Fibroblast of lung (primary cell): Measurements from ENCODE around the gene TC2N. TPM values are rescaled to one million over a fixed set of nuclear protein-coding genes. Genes with fewer than 3 reads are reported as not detected.
A peak's percentile ranks its signal among the peaks of the same experiment; 100 is the strongest.

ENCODE experiments used
- DNase-seq, 2 donors: peaks; one replicate each; pipeline versions ENCODE4 v3.0.0 to v3.0.0-alpha.2; 2010; ENCODE audit warnings: low read depth in 2 of 2
- H2AFZ ChIP-seq: 2 replicates; pipeline ENCODE4 v1.5.1; 2012; ENCODE audit warnings: low read length, control low read depth, inconsistent platforms
- H3K27ac ChIP-seq: 2 replicates; pipeline ENCODE4 v1.5.1; 2011; ENCODE audit warnings: low read length, control low read depth; ENCODE audit not compliant: insufficient read depth
- H3K27me3 ChIP-seq: 2 replicates; pipeline ENCODE4 v1.5.1; 2011; ENCODE audit warnings: mild to moderate bottlenecking, low read length; ENCODE audit not compliant: control insufficient read depth, insufficient read depth
- H3K36me3 ChIP-seq: 2 replicates; pipeline ENCODE4 v1.5.1; 2011; ENCODE audit warnings: low read length; ENCODE audit not compliant: control insufficient read depth, insufficient read depth
- H3K4me1 ChIP-seq: 2 replicates; pipeline ENCODE4 v1.5.1; 2011; ENCODE audit warnings: low read length; ENCODE audit not compliant: control insufficient read depth, insufficient read depth; ENCODE audit errors: extremely low read depth
- H3K4me2 ChIP-seq: 2 replicates; pipeline ENCODE4 v1.5.1; 2011; ENCODE audit warnings: low read length, control low read depth; ENCODE audit not compliant: insufficient read depth; ENCODE audit errors: extremely low read depth
- H3K4me3 ChIP-seq, 4 experiments: fragments of 200-600 bp in 1 of 4; sonication (generic) in 1 of 4; replicated peaks in 1 of 4; 2 replicates each; pipeline ENCODE4 v1.5.1; 2011 to 2016; ENCODE audit warnings: low read length in 4 of 4, low read depth in 3 of 4, mild to moderate bottlenecking in 3 of 4, control low read depth in 2 of 4, inconsistent platforms in 1 of 4, mixed read lengths in 1 of 4; ENCODE audit not compliant: insufficient read depth in 1 of 4; ENCODE audit errors: control extremely low read depth in 1 of 4
- H3K79me2 ChIP-seq: 2 replicates; pipeline ENCODE4 v1.5.1; 2012; ENCODE audit warnings: mild to moderate bottlenecking, low read length, inconsistent platforms; ENCODE audit not compliant: control insufficient read depth, insufficient read depth
- H3K9ac ChIP-seq: 2 replicates; pipeline ENCODE4 v1.5.1; 2011; ENCODE audit warnings: mild to moderate bottlenecking, low read length, control low read depth; ENCODE audit not compliant: insufficient read depth
- H3K9me3 ChIP-seq: 2 replicates; pipeline ENCODE4 v1.5.1; 2012; ENCODE audit warnings: low read depth, low read length; ENCODE audit not compliant: control insufficient read depth, insufficient read depth
- H4K20me1 ChIP-seq: 2 replicates; pipeline ENCODE4 v1.5.1; 2011; ENCODE audit warnings: low read length; ENCODE audit not compliant: control insufficient read depth, insufficient read depth; ENCODE audit errors: extremely low read depth
- EZH2 ChIP-seq: IDR thresholded peaks from 2 replicates; pipeline ENCODE4 v1.5.1; 2012; ENCODE audit warnings: low read length, control low read depth, mild to moderate bottlenecking; ENCODE audit errors: missing control alignments
- polyA plus RNA-seq, 2 donors: library from polyadenylated mRNA; depleted of rRNA in 1 of 2; stranded (reverse) in 1 of 2; unstranded in 1 of 2; fragments of >200 nt; gene quantifications; 2 replicates each; pipeline ENCODE4 v1.2.1, GENCODE V29; 2011 to 2012; ENCODE audit warnings: missing spikeins in 1 of 2
- total RNA-seq: library from RNA; depleted of rRNA; stranded (reverse); fragments of >200 nt; gene quantifications from 2 replicates; pipeline ENCODE4 v1.2.1, GENCODE V29; 2014
- TF ChIP-seq, protein P1 (sequence below), 2 donors: IDR thresholded peaks in 1 of 2; conservative IDR thresholded peaks in 1 of 2; 1 replicate in 1 of 2; 2 replicates in 1 of 2; pipeline ENCODE4 v1.5.1; 2011 to 2012; ENCODE audit warnings: low read length in 2 of 2, control low read depth in 1 of 2, inconsistent platforms in 1 of 2, low read depth in 1 of 2, mild to moderate bottlenecking in 1 of 2

TC2N gene
- total and polyA plus RNA-seq, 2 donors (not counting 1 experiment from before 2014, with no cell fraction given) = 0.19 to 0.83 TPM

DNA sequence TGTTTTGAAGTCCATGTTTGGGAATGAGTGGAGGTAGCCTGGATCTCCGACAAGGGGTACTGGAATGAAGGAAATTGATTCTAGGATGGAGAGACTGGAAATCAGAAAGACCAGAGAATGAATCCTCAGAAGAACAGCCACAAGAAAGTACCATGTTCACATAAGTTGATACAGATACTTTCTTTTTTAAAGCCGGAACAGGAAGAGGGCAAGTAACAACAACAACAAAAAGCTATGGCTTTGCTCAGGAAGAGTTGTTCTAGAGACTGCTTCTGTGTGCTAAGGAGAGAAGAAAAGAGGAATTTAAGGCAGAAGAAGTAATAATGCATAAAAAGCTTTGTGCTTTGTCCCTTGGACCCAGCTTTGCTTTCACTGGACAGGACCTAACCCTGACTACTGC, 6.2 kb downstream of the TC2N start:
- H4K20me1 ChIP-seq = no peaks in the 10 kb centered on the region
- H3K36me3 ChIP-seq = no peaks in the 10 kb centered on the region
- no peaks in the 10 kb centered on the region for H3K9me3 ChIP-seq
- H2AFZ ChIP-seq = no peak overlapping the region
- no peak overlapping the region for H3K4me2 ChIP-seq
- TF ChIP-seq, protein P1, sequence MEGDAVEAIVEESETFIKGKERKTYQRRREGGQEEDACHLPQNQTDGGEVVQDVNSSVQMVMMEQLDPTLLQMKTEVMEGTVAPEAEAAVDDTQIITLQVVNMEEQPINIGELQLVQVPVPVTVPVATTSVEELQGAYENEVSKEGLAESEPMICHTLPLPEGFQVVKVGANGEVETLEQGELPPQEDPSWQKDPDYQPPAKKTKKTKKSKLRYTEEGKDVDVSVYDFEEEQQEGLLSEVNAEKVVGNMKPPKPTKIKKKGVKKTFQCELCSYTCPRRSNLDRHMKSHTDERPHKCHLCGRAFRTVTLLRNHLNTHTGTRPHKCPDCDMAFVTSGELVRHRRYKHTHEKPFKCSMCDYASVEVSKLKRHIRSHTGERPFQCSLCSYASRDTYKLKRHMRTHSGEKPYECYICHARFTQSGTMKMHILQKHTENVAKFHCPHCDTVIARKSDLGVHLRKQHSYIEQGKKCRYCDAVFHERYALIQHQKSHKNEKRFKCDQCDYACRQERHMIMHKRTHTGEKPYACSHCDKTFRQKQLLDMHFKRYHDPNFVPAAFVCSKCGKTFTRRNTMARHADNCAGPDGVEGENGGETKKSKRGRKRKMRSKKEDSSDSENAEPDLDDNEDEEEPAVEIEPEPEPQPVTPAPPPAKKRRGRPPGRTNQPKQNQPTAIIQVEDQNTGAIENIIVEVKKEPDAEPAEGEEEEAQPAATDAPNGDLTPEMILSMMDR (conservative IDR thresholded peaks at IDR 0.05 in 1 of 2, IDR thresholded peaks at IDR 0.05 in 1 of 2; ENCODE audit: low read depth in 1 of 2, low read length in 2 of 2) = no peak
- no peak for DNase-seq
- H3K4me1 ChIP-seq = peaks cover 2% of the 10 kb centered on the region
- no peak overlapping the region for H3K27ac ChIP-seq
- no peak overlapping the region for H3K4me3 ChIP-seq
- H3K9ac ChIP-seq = no peak overlapping the region
- H3K79me2 ChIP-seq = no peaks in the 10 kb centered on the region
- H3K27me3 ChIP-seq = no peaks in the 10 kb centered on the region

DNA sequence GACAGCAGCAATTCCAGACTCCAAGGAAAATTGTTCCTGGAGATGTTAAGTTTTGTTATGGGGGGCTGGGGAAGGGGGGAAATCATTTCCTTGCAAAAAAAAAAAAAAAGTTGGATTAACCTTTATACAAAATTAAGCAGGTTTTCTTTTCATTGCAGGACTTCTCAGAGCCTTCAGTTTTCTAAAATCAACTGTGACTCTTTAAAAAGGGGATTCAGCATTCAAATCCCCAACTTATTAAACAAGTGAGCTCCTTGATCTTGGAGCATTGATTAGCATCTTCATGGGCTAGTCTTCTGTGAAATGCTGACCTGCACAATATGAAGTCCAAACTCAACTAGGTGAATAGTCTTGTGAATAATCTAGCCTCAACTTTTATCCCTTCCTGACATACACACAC, 7.1 kb downstream of the TC2N start:
- H3K4me3 ChIP-seq = no peak overlapping the region
- no peaks in the 10 kb centered on the region for H4K20me1 ChIP-seq
- no peak overlapping the region for H3K4me2 ChIP-seq
- H3K9me3 ChIP-seq = no peaks in the 10 kb centered on the region
- no peak for DNase-seq
- no peak for TF ChIP-seq EZH2
- no peaks in the 10 kb centered on the region for H3K27me3 ChIP-seq
- H3K79me2 ChIP-seq = no peaks in the 10 kb centered on the region
- H3K36me3 ChIP-seq = no peaks in the 10 kb centered on the region
- H3K4me1 ChIP-seq = peaks cover 2% of the 10 kb centered on the region
- no peak overlapping the region for H2AFZ ChIP-seq
- H3K27ac ChIP-seq = no peak overlapping the region
- H3K9ac ChIP-seq = no peak overlapping the region

DNA sequence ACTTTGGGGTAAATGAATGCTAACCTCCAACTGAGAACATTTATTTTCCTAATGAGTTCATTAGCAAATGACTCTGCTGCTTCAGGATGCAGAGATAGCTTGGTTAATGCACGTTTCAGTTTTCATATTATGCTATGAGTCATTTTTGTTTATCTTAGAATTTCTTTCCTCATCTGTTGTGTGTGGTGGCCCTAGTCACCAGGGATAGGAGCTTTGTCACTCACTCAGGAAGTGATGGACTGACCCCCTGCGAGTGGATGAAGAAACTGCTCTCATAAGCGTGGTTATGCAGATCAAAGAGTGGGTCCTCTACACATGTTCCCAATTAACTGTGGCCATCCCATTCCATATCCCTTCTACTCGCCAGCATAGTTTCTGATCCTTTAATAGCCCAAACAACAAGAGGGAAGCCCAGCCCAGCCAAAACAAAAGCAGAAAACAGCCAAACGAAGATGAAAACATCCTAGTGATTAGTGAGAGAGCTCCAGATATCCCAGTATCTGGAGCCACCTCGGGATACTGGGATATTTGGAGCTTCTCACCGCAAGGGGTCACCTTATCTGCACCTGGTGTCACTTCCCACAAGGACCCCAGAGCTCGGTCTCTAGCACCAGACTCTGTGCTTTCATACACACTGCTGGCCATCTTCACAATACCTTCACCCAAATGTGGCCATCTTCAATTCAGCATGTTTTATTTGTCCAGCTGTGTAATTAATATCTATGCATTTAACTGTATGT, 8.6 kb downstream of the TC2N start:
- DNase-seq = peak; percentile 21 to 57
- Histone ChIP-seq H3K4me3 (no peak overlapping the region), H3K36me3 (no peaks in the 10 kb centered on the region), H3K4me2 (no peak overlapping the region), H3K9me3 (no peaks in the 10 kb centered on the region), H4K20me1 (no peaks in the 10 kb centered on the region), H3K4me1 (peaks cover 2% of the 10 kb centered on the region), H2AFZ (no peak overlapping the region), H3K27me3 (no peaks in the 10 kb centered on the region), H3K79me2 (no peaks in the 10 kb centered on the region), H3K9ac (no peak overlapping the region), H3K27ac (no peak overlapping the region)
- TF ChIP-seq, protein P1 (conservative IDR thresholded peaks at IDR 0.05 in 1 of 2, IDR thresholded peaks at IDR 0.05 in 1 of 2; ENCODE audit: low read depth in 1 of 2, low read length in 2 of 2) = no peak
- no peak for TF ChIP-seq EZH2
